H9 (cell line): ENCODE results near the gene MTHFD1L. TPM values are rescaled to one million over a fixed set of nuclear protein-coding genes. Genes with fewer than 3 reads are reported as not detected.

Experiments used
- DNase-seq: peaks from one replicate; pipeline ENCODE4 v3.0.0-alpha.2; 2017
- H2AFZ ChIP-seq: one replicate; pipeline ENCODE4 v1.6.1; 2013; ENCODE audit warnings: mild to moderate bottlenecking, low read length, control low read depth, moderate library complexity
- H2AK5ac ChIP-seq: 2 replicates; pipeline ENCODE4 v1.6.1; 2013; ENCODE audit warnings: low read length, control low read depth, mixed read lengths; ENCODE audit not compliant: insufficient read length
- H2BK120ac ChIP-seq: one replicate; pipeline ENCODE4 v1.6.1; 2013; ENCODE audit warnings: low read depth, mild to moderate bottlenecking, low read length, control low read depth, inconsistent platforms; ENCODE audit not compliant: poor library complexity, severe bottlenecking
- H2BK12ac ChIP-seq: 2 replicates; pipeline ENCODE4 v1.6.1; 2013; ENCODE audit warnings: low read length, control low read depth, mixed read lengths, low read depth; ENCODE audit not compliant: insufficient read length
- H2BK15ac ChIP-seq: 2 replicates; pipeline ENCODE4 v1.6.1; 2013; ENCODE audit warnings: low read depth, low read length, control low read depth
- H2BK20ac ChIP-seq: one replicate; pipeline ENCODE4 v1.6.1; 2013; ENCODE audit warnings: low read depth, mild to moderate bottlenecking, low read length, control low read depth, inconsistent platforms; ENCODE audit not compliant: poor library complexity, severe bottlenecking
- H2BK5ac ChIP-seq: 2 replicates; pipeline ENCODE4 v1.6.1; 2013; ENCODE audit warnings: low read length, control low read depth, mixed read lengths; ENCODE audit not compliant: insufficient read length
- H3K14ac ChIP-seq: 2 replicates; pipeline ENCODE4 v1.6.1; 2013; ENCODE audit warnings: low read length, control low read depth; ENCODE audit not compliant: insufficient read depth
- H3K18ac ChIP-seq: 2 replicates; pipeline ENCODE4 v1.6.1; 2013; ENCODE audit warnings: low read depth, mild to moderate bottlenecking, mixed read lengths, low read length, control low read depth; ENCODE audit not compliant: insufficient read length
- H3K23ac ChIP-seq: 2 replicates; pipeline ENCODE4 v1.6.1; 2013; ENCODE audit warnings: low read length, control low read depth, mixed read lengths, low read depth; ENCODE audit not compliant: insufficient read length
- H3K23me2 ChIP-seq: 2 replicates; pipeline ENCODE4 v1.6.1; 2013; ENCODE audit warnings: low read depth, mild to moderate bottlenecking, mixed read lengths, low read length, control low read depth; ENCODE audit not compliant: insufficient read length, poor library complexity, severe bottlenecking
- H3K27ac ChIP-seq: 2 replicates; pipeline ENCODE4 v1.5.1; 2013; ENCODE audit warnings: low read length, control low read depth, mixed read lengths, low read depth; ENCODE audit not compliant: insufficient read length
- H3K27me3 ChIP-seq: 2 replicates; pipeline ENCODE4 v1.6.1; 2013; ENCODE audit warnings: low read length, control low read depth, inconsistent platforms; ENCODE audit not compliant: insufficient read depth
- H3K4ac ChIP-seq: 2 replicates; pipeline ENCODE4 v1.6.1; 2013; ENCODE audit warnings: low read depth, mild to moderate bottlenecking, control low read depth, inconsistent platforms, low read length, moderate library complexity
- H3K4me1 ChIP-seq: 2 replicates; pipeline ENCODE4 v1.6.1; 2013; ENCODE audit warnings: low read length, control low read depth, inconsistent platforms; ENCODE audit not compliant: insufficient read depth
- H3K4me2 ChIP-seq: 2 replicates; pipeline ENCODE4 v1.6.1; 2013; ENCODE audit warnings: low read length, control low read depth, mixed read lengths; ENCODE audit not compliant: insufficient read length, insufficient read depth
- H3K56ac ChIP-seq: 2 replicates; pipeline ENCODE4 v1.6.1; 2013; ENCODE audit warnings: low read depth, mild to moderate bottlenecking, mixed read lengths, low read length, control low read depth; ENCODE audit not compliant: insufficient read length
- H3K79me1 ChIP-seq: 2 replicates; pipeline ENCODE4 v1.6.1; 2013; ENCODE audit warnings: low read depth, mild to moderate bottlenecking, moderate library complexity, low read length, control low read depth, inconsistent platforms; ENCODE audit not compliant: insufficient read depth, poor library complexity, severe bottlenecking
- H3K79me2 ChIP-seq: 2 replicates; pipeline ENCODE4 v1.6.1; 2013; ENCODE audit warnings: low read length, control low read depth, inconsistent platforms; ENCODE audit not compliant: insufficient read depth
- H3K9ac ChIP-seq: 2 replicates; pipeline ENCODE4 v1.6.1; 2013; ENCODE audit warnings: low read length, control low read depth, mixed read lengths; ENCODE audit not compliant: insufficient read length; ENCODE audit errors: extremely low read depth
- H3K9me3 ChIP-seq: one replicate; pipeline ENCODE4 v1.6.1; 2013; ENCODE audit warnings: low read depth, low read length, inconsistent platforms; ENCODE audit not compliant: control insufficient read depth
- H3T11ph ChIP-seq: one replicate; pipeline ENCODE4 v1.6.1; 2013; ENCODE audit warnings: mild to moderate bottlenecking, low read length, control low read depth, inconsistent platforms
- H4K20me1 ChIP-seq: one replicate; pipeline ENCODE4 v1.6.1; 2013; ENCODE audit not compliant: control insufficient read depth, insufficient read length, insufficient read depth
- H4K5ac ChIP-seq: 2 replicates; pipeline ENCODE4 v1.6.1; 2013; ENCODE audit warnings: low read depth, mild to moderate bottlenecking, mixed read lengths, low read length, control low read depth; ENCODE audit not compliant: insufficient read length
- H4K8ac ChIP-seq: replicated peaks from 2 replicates; pipeline ENCODE4 v1.6.1; 2013; ENCODE audit warnings: low read length, control low read depth, mixed read lengths, low read depth; ENCODE audit not compliant: insufficient read length
- H4K91ac ChIP-seq: 2 replicates; pipeline ENCODE4 v1.6.1; 2013; ENCODE audit warnings: low read depth, mild to moderate bottlenecking, moderate library complexity, mixed read lengths, low read length, control low read depth; ENCODE audit not compliant: insufficient read length
- H3K27ac Mint-ChIP-seq, 3 experiments: 2 replicates in 2 of 3; 3 replicates in 1 of 3; pipeline ENCODE4 v1.8.0; 2020 to 2021; ENCODE audit warnings: mixed read lengths in 3 of 3, mild to moderate bottlenecking in 1 of 3, moderate library complexity in 1 of 3
- H3K27me3 Mint-ChIP-seq: 2 replicates; pipeline ENCODE4 v1.8.0; 2021; ENCODE audit warnings: low read depth, mild to moderate bottlenecking, moderate library complexity, mixed read lengths
- H3K36me3 Mint-ChIP-seq, 3 experiments: 2 replicates in 2 of 3; 3 replicates in 1 of 3; pipeline ENCODE4 v1.8.0; 2020 to 2021; ENCODE audit warnings: low read depth in 3 of 3, mixed read lengths in 3 of 3; ENCODE audit not compliant: insufficient read depth in 1 of 3
- H3K4me1 Mint-ChIP-seq, 2 experiments: 2 replicates each; pipeline ENCODE4 v1.8.0; 2020; ENCODE audit warnings: mixed read lengths in 2 of 2
- H3K4me3 Mint-ChIP-seq, 2 experiments: 2 replicates in 1 of 2; 3 replicates in 1 of 2; pipeline ENCODE4 v1.8.0; 2020 to 2021; ENCODE audit warnings: mild to moderate bottlenecking in 2 of 2, mixed read lengths in 2 of 2, moderate library complexity in 1 of 2
- H3K9me3 Mint-ChIP-seq, 2 experiments: 2 replicates in 1 of 2; 3 replicates in 1 of 2; pipeline ENCODE4 v1.8.0; 2020; ENCODE audit warnings: mild to moderate bottlenecking in 2 of 2, mixed read lengths in 2 of 2, moderate library complexity in 1 of 2
- CTCF ChIP-seq: fragments of 200-600 bp; sonication (generic); conservative IDR thresholded peaks from 3 replicates; pipeline ENCODE4 v1.8.0; 2021; ENCODE audit warnings: antibody characterized with exemption, mild to moderate bottlenecking
- WGBS: extraction: QIAGEN DNeasy Blood & Tissue Kit; methylation state at CpG from one replicate; pipeline ENCODE4 v1.1.7; 2013; ENCODE audit warnings: missing lambda C conversion rate, low lambda C conversion rate, mixed read lengths; ENCODE audit not compliant: insufficient read length; ENCODE audit errors: extremely low coverage; 5-methylcytosine and 5-hydroxymethylcytosine counted together
- total RNA-seq: library from RNA; stranded (reverse); gene quantifications from 2 replicates; pipeline ENCODE4 v1.2.1, GENCODE V29; 2021

Gene MTHFD1L
- total RNA-seq, 1 experiment from 2014 or later = 90.2 TPM

- no peak overlapping the region for H2BK120ac ChIP-seq
- no peaks in the 10 kb centered on the region for H3K9me3 ChIP-seq
- H3K4me2 ChIP-seq = no peak overlapping the region
- no peaks in the 10 kb centered on the region for H4K20me1 ChIP-seq
- H2BK20ac ChIP-seq = no peak overlapping the region
- no peaks in the 10 kb centered on the region for H3K27me3 ChIP-seq
- no peak overlapping the region for H4K91ac ChIP-seq
- H4K8ac ChIP-seq = no peak overlapping the region
- no peak overlapping the region for H3K14ac ChIP-seq
- H3K23me2 ChIP-seq = no peaks in the 10 kb centered on the region
- Mint-ChIP-seq H3K4me1 (no peaks in the 10 kb centered on the region), H3K4me3 (no peak overlapping the region), H3K27ac (no peak overlapping the region), H3K36me3 (peaks cover 4 to 13% (median 11%) of the 10 kb centered on the region in 3 experiments; a peak in 6 of 7 replicates), H3K9me3 (no peaks in the 10 kb centered on the region), H3K27me3 (no peaks in the 10 kb centered on the region)
- no peak overlapping the region for H3K9ac ChIP-seq
- H2BK12ac ChIP-seq = no peak overlapping the region
- H3K79me1 ChIP-seq = no peaks in the 10 kb centered on the region
- H2AK5ac ChIP-seq = no peak overlapping the region
- H3K4ac ChIP-seq = no peak overlapping the region
- no peak overlapping the region for H3K23ac ChIP-seq
- no peak overlapping the region for H2BK5ac ChIP-seq
- H2BK15ac ChIP-seq = no peak overlapping the region
- WGBS = no CpG with 5 or more reads among the region's 3 CpGs
- H3T11ph ChIP-seq = no peak overlapping the region
- no peak overlapping the region for H3K18ac ChIP-seq
- no peak overlapping the region for H3K27ac ChIP-seq
- H2AFZ ChIP-seq = no peak overlapping the region
- no peaks in the 10 kb centered on the region for H3K79me2 ChIP-seq
- H3K4me1 ChIP-seq = no peaks in the 10 kb centered on the region
- H3K56ac ChIP-seq = no peak overlapping the region
- no peak overlapping the region for H4K5ac ChIP-seq
- DNase-seq = no peak
- TF ChIP-seq CTCF = no peak
Measured at GRCh38 chr6:151063352-151063751, 197.8 kb downstream of the MTHFD1L start.
